Heart right ventricle (tissue), 16 donors: ENCODE data around the gene GOLGA6A. TPM values are rescaled to one million over a fixed set of nuclear protein-coding genes. Genes with fewer than 3 reads are reported as not detected.

Experiments
- ATAC-seq, 8 donors: fragments of 200-7000 bp; cut with Tn5 transposase; one replicate each; pipeline ENCODE4 v1.9.1; 2020; ENCODE audit warnings: mild to moderate bottlenecking in 8 of 8, moderate library complexity in 8 of 8, moderate number of reproducible peaks in 1 of 8
- DNase-seq, 2 donors: peaks; one replicate each; pipeline ENCODE4 v3.0.0-alpha.2; 2020
- H3K27ac ChIP-seq, 10 donors: fragments of 200-600 bp; sonication (generic) in 2 of 10; one replicate each; pipeline versions ENCODE4 v1.5.0 to v1.8.0; 2020 to 2022; ENCODE audit warnings: mild to moderate bottlenecking in 3 of 10
- H3K27me3 ChIP-seq, 7 donors: fragments of 200-600 bp; one replicate each; pipeline ENCODE4 v1.8.0; 2021 to 2022; ENCODE audit warnings: mild to moderate bottlenecking in 2 of 7
- H3K36me3 ChIP-seq, 9 donors: fragments of 200-600 bp; sonication (generic) in 1 of 9; one replicate each; pipeline versions ENCODE4 v1.5.0 to v1.8.0; 2020 to 2022; ENCODE audit warnings: mild to moderate bottlenecking in 2 of 9
- H3K4me1 ChIP-seq, 9 donors: fragments of 200-600 bp; sonication (generic) in 1 of 9; one replicate each; pipeline versions ENCODE4 v1.5.0 to v1.8.0; 2020 to 2022; ENCODE audit warnings: mild to moderate bottlenecking in 4 of 9
- H3K4me3 ChIP-seq, 10 donors: fragments of 200-600 bp; sonication (generic) in 2 of 10; one replicate each; pipeline versions ENCODE4 v1.5.0 to v1.8.0; 2020 to 2022; ENCODE audit warnings: mild to moderate bottlenecking in 7 of 10, moderate library complexity in 2 of 10
- H3K9me3 ChIP-seq, 11 donors: fragments of 200-600 bp in 10 of 11; sonication (generic) in 2 of 11; one replicate each; pipeline versions ENCODE4 v1.5.0 to v1.8.0; 2013 to 2022; ENCODE audit warnings: mild to moderate bottlenecking in 2 of 11, control low read depth in 1 of 11, moderate library complexity in 1 of 11
- CTCF ChIP-seq, 9 donors: fragments of 200-600 bp; sonication (generic) in 2 of 9; IDR thresholded peaks; one replicate each; pipeline versions ENCODE4 v1.5.0 to v1.8.0; 2021 to 2022; ENCODE audit warnings: antibody characterized with exemption in 9 of 9, mild to moderate bottlenecking in 5 of 9, moderate library complexity in 1 of 9
- WGBS, 2 donors: extraction: QIAGEN DNeasy Blood & Tissue Kit; methylation state at CpG; one replicate each; pipeline ENCODE4 v1.1.7; 2013; ENCODE audit warnings: inconsistent platforms in 1 of 2; 5-methylcytosine and 5-hydroxymethylcytosine counted together
- intact Hi-C, 10 donors: fragments of 100-400 bp; cut with DNase I; formaldehyde crosslinking; loops; one replicate each; pipeline versions ENCODE4 v1.11.1 to v1.14.2; 2022
- polyA plus RNA-seq, 2 donors: library from polyadenylated mRNA; stranded (reverse); fragments of 200-250 nt; gene quantifications; one replicate each; pipeline ENCODE4 v1.2.3, GENCODE V29; 2013
- total RNA-seq, 10 donors: library from RNA; stranded (reverse); fragmentation: NEBNext Ultra II Directional in 3 of 10; extraction: Animal tissue kit (Norgen Biotek cat#: 25700) in 3 of 10; gene quantifications; one replicate each; pipeline versions ENCODE4 v1.2.1 to v1.2.4, GENCODE V29; 2021 to 2023
- donor health status: Arrhythmogenic right ventricular cardiomyopathy.
- donor health status: ischemic (EF 13 %, LVEDD 7.1; RV severe dilation, severe dysfunction).
- donor health status: healthy with polysubstance abuse.
- donor health status: DM: no; HTN: yes; CAD: no.
- donor health status: DM: no; HTN: no; CAD: no.
- donor health status: ischemic (EF 25% LVEDD 6.9; RV normal size, moderate dysfunction).
- donor health status: ischemic (EF 25% LVEDD 5.7; RV mildly dilated, moderate dysfunction).
- donor health status: healthy.
- donor health status: DM: yes; HTN: yes; CAD: no.
- donor health status: Ischemic cardiomyopathy.
- donor health status: ischemic (EF 35%, LVEDD 5.7; RV mildly dilated, moderate dysfunction).
- donor health status: nonischemic (EF 11% LVEDD 7.7; RV severe dilation, severe dysfunction).
- donor health status: DM: yes; HTN: yes; CAD: no.
- donor health status: PGD.
- donor health status: ischemic (EF 29% LVEDD 5.4; RV normal size, mild dysfunction).
- donor health status: nonischemic (EF 23%, LVEDD 6.1; RV moderate dilation, normal function).

GOLGA6A gene
- total and polyA plus RNA-seq, 12 donors: not detected

GRCh38 chr15:74040109-74040850 is 42.1 kb downstream of the GOLGA6A start:
- H3K27me3 ChIP-seq: no peaks in the 10 kb centered on the region
- H3K9me3 ChIP-seq: no peaks in the 10 kb centered on the region
- peak; percentile 51 to 80 (median 69) for ATAC-seq
- WGBS, 2 donors: 67 to 74% methylated on average over 7 of the region's 7 CpGs
- TF ChIP-seq CTCF (IDR thresholded peaks at IDR 0.05): no peak
- H3K4me3 ChIP-seq: no peak overlapping the region
- H3K36me3 ChIP-seq: peaks cover 0 to 70% (median 11%) of the 10 kb centered on the region in 9 donors
- intact Hi-C loops: loop anchor here in 1 of 10 donors (10.0 kb wide), 1 partner anchor 45 kb away; the partner anchor contains the start of genes PML and STOML1
- H3K27ac ChIP-seq: peak overlapping the region; percentile 13 to 85 (median 77)
- H3K4me1 ChIP-seq: peaks cover 20 to 78% (median 55%) of the 10 kb centered on the region in 9 donors
- peak in 1 of 2 donors; percentile 76 for DNase-seq

DNA sequence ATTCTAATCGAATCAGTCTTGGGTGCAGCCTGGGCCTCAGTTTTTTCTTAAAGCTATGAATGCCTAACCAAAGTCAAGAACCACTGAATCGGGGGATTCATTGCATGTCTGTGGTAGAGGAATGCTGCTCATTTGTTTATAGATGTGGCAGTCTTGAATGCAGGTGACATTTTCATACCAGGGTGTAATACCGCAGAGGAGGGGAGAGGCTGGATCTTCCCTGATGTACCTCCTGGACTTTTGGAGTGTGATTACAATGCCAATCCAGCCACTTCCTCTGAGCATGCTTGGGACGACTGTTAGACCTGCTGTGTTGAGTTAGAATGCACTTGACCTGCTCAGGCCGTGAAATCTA is 42.7 kb downstream of the GOLGA6A start:
- TF ChIP-seq CTCF (IDR thresholded peaks at IDR 0.05): no peak
- Histone ChIP-seq H3K27me3 (no peaks in the 10 kb centered on the region), H3K4me3 (no peak overlapping the region), H3K36me3 (peaks cover 0 to 71% (median 18%) of the 10 kb centered on the region in 9 donors), H3K9me3 (no peaks in the 10 kb centered on the region), H3K4me1 (peaks cover 20 to 74% (median 52%) of the 10 kb centered on the region in 9 donors), H3K27ac (peak overlapping the region in 8 of 10 donors; percentile 67 to 85 (median 78))
- 69 to 82% methylated on average over 5 of the region's 5 CpGs for WGBS, 2 donors
- ATAC-seq (no peak), DNase-seq (no peak)
- intact Hi-C loops: loop anchor here in 7 of 10 donors (5.0 to 10.0 kb wide), 4 partner anchors 45 to 67 kb away; partner anchors contain the start of genes PML (in 2 of the 7) and STOML1 (in 2 of the 7)

- Histone ChIP-seq H3K4me1 (peaks cover 15 to 67% (median 46%) of the 10 kb centered on the region in 9 donors), H3K36me3 (peaks cover 0 to 71% (median 24%) of the 10 kb centered on the region in 9 donors), H3K9me3 (no peaks in the 10 kb centered on the region), H3K27me3 (no peaks in the 10 kb centered on the region), H3K4me3 (no peak overlapping the region), H3K27ac (peak overlapping the region in 8 of 10 donors; percentile 67 to 85 (median 78))
- DNase-seq: no peak
- TF ChIP-seq CTCF (IDR thresholded peaks at IDR 0.05): no peak
- intact Hi-C loops: loop anchor here in 8 of 10 donors (1.0 to 5.0 kb wide), 4 partner anchors 47 to 67 kb away; partner anchors contain the start of genes PML (in 1 of the 8) and STOML1 (in 1 of the 8)
- no peak for ATAC-seq
- WGBS, 2 donors: 68 to 73% methylated on average over 9 of the region's 9 CpGs
Observed at GRCh38 chr15:74038707-74039655, 43.4 kb downstream of the GOLGA6A start.
